A673 (cell line): ENCODE measurements around the gene KCMF1. TPM values are rescaled to one million over a fixed set of nuclear protein-coding genes. Genes with fewer than 3 reads are reported as not detected.

Experiments
- BruUV-seq: library from RNA; stranded (reverse); fragments of 400-500 nt; replicated peaks from 2 replicates; lab custom pipeline; 2021; lab: Mats Ljungman, UMichigan
- CTCF ChIA-PET: fragments of 300-600 bp; sonication (Branson Sonifier 250); formaldehyde crosslinking; loops from one replicate; lab custom pipeline; 2022; ENCODE audit warnings: antibody characterized with exemption; lab: Charles Lee
- POLR2A ChIA-PET: fragments of 300-600 bp; sonication (Branson Sonifier 250); formaldehyde crosslinking; loops from one replicate; lab custom pipeline; 2022; ENCODE audit warnings: antibody characterized with exemption; ENCODE audit not compliant: low non-redundant PET; lab: Charles Lee
- DNase-seq: peaks from one replicate; pipeline ENCODE4 v3.0.0-alpha.2; 2015; ENCODE audit warnings: low spot score
- H3K27ac ChIP-seq: fragments of 200-600 bp; sonication (generic); 2 replicates; pipeline ENCODE4 v1.5.1; 2016; ENCODE audit warnings: mixed run types, low read depth, mild to moderate bottlenecking, mixed read lengths, antibody characterized with exemption, low read length; ENCODE audit not compliant: poor library complexity, severe bottlenecking
- H3K27me3 ChIP-seq: fragments of 200-600 bp; sonication (generic); replicated peaks from 2 replicates; pipeline ENCODE4 v1.6.1; 2017; ENCODE audit warnings: mixed run types, low read depth, mild to moderate bottlenecking, mixed read lengths, antibody characterized with exemption, low read length; ENCODE audit not compliant: insufficient read depth, poor library complexity
- H3K36me3 ChIP-seq: fragments of 200-600 bp; sonication (generic); 2 replicates; pipeline ENCODE4 v1.6.1; 2016; ENCODE audit warnings: mixed run types, mild to moderate bottlenecking, mixed read lengths, antibody characterized with exemption, low read length; ENCODE audit not compliant: insufficient read depth, poor library complexity, severe bottlenecking
- H3K4me1 ChIP-seq: fragments of 200-600 bp; sonication (generic); 2 replicates; pipeline ENCODE4 v1.6.1; 2017; ENCODE audit warnings: mixed run types, mild to moderate bottlenecking, mixed read lengths, antibody characterized with exemption, low read length; ENCODE audit not compliant: insufficient read depth, poor library complexity, severe bottlenecking
- H3K4me3 ChIP-seq: fragments of 200-600 bp; sonication (generic); 2 replicates; pipeline ENCODE4 v1.5.1; 2016; ENCODE audit warnings: low read depth, mixed run types, mild to moderate bottlenecking, mixed read lengths, low read length; ENCODE audit not compliant: poor library complexity, severe bottlenecking
- H3K9me3 ChIP-seq: fragments of 200-600 bp; sonication (generic); 2 replicates; pipeline ENCODE4 v1.6.1; 2016; ENCODE audit warnings: mixed run types, low read depth, mild to moderate bottlenecking, mixed read lengths, antibody characterized with exemption, low read length; ENCODE audit not compliant: poor library complexity, severe bottlenecking
- EZH2 ChIP-seq: fragments of 200-600 bp; sonication (generic); IDR thresholded peaks from 2 replicates; pipeline ENCODE4 v1.6.1; 2017; ENCODE audit warnings: borderline replicate concordance, low read depth, mild to moderate bottlenecking, mixed read lengths, antibody characterized with exemption, low read length; ENCODE audit not compliant: poor library complexity, severe bottlenecking
- intact Hi-C: fragments of 100-400 bp; cut with micrococcal nuclease; formaldehyde crosslinking; loops from one replicate; pipeline ENCODE4 v1.10.0; 2022; ENCODE audit not compliant: unreplicated experiment
- total RNA-seq: library from RNA; stranded (reverse); gene quantifications from 2 replicates; pipeline ENCODE4 v1.2.3, GENCODE V29; 2021
- TF ChIP-seq, protein P1 (sequence below): fragments of 300-800, 200-600 bp; sonication (generic); conservative IDR thresholded peaks from 2 replicates; pipeline ENCODE4 v1.5.1; 2017; ENCODE audit warnings: low read depth, mild to moderate bottlenecking, antibody characterized with exemption, low read length, moderate library complexity, mixed read lengths

Gene KCMF1
- total RNA-seq, 1 experiment from 2014 or later, result 110 TPM

DNA sequence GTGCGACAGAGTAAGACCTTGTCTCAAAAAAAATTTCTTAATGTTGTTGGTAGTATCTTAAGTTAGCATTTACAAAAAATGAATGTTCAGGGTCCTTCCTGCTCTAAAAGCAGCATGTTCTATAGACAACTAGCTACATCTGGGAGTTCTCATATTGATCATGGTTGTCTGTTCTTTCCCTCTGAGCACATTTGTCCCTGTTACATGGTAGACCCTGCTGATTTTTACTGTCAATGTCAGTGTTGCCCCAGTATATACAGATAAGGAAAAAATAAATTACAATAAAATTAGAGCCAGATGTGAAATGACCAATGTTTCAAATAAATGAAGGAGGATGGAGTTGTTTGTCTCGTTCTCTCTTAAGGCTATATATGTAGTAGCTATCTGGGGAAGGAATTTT, 63.2 kb downstream of the KCMF1 start:
- H3K9me3 ChIP-seq, result no peaks in the 10 kb centered on the region
- TF ChIP-seq EZH2, result no peak
- TF ChIP-seq, protein P1, sequence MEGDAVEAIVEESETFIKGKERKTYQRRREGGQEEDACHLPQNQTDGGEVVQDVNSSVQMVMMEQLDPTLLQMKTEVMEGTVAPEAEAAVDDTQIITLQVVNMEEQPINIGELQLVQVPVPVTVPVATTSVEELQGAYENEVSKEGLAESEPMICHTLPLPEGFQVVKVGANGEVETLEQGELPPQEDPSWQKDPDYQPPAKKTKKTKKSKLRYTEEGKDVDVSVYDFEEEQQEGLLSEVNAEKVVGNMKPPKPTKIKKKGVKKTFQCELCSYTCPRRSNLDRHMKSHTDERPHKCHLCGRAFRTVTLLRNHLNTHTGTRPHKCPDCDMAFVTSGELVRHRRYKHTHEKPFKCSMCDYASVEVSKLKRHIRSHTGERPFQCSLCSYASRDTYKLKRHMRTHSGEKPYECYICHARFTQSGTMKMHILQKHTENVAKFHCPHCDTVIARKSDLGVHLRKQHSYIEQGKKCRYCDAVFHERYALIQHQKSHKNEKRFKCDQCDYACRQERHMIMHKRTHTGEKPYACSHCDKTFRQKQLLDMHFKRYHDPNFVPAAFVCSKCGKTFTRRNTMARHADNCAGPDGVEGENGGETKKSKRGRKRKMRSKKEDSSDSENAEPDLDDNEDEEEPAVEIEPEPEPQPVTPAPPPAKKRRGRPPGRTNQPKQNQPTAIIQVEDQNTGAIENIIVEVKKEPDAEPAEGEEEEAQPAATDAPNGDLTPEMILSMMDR, result no peak
- POLR2A ChIA-PET, result no interaction called here
- intact Hi-C loops, result no loop called here
- BruUV-seq, result no TSS peak
- no peaks in the 10 kb centered on the region for H3K27me3 ChIP-seq
- CTCF ChIA-PET, result no interaction called here
- peaks cover 47% of the 10 kb centered on the region for H3K36me3 ChIP-seq
- H3K4me3 ChIP-seq, result no peak overlapping the region
- no peaks in the 10 kb centered on the region for H3K4me1 ChIP-seq
- no peak overlapping the region for H3K27ac ChIP-seq
- no peak for DNase-seq

DNA sequence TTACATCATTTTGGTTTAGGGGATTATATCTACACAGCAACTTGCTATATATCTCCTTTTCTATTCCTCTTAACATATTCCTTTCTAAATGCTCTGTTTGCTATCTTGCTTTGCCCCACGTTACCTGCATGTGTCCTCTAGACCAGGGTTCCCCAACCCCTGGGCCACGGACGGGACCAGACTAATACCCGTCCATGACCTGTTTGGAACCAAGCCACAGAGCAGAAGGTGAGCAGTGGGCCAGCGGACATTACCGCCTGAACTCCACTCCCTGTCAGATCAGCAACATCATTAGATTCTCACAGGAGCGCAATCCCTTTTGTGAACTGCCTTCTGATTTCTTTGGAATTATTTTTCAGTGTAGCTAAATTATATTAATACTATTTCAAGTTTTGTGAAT, 66.7 kb downstream of the KCMF1 start:
- no peak for TF ChIP-seq EZH2
- TF ChIP-seq, protein P1, result no peak
- peaks cover 48% of the 10 kb centered on the region for H3K36me3 ChIP-seq
- intact Hi-C loops, result no loop called here
- no peak overlapping the region for H3K4me3 ChIP-seq
- H3K27ac ChIP-seq, result no peak overlapping the region
- no peaks in the 10 kb centered on the region for H3K4me1 ChIP-seq
- DNase-seq, result no peak
- H3K27me3 ChIP-seq, result no peaks in the 10 kb centered on the region
- no peaks in the 10 kb centered on the region for H3K9me3 ChIP-seq
- ChIA-PET POLR2A (no interaction called here), CTCF (no interaction called here)
- BruUV-seq, result no TSS peak

DNA sequence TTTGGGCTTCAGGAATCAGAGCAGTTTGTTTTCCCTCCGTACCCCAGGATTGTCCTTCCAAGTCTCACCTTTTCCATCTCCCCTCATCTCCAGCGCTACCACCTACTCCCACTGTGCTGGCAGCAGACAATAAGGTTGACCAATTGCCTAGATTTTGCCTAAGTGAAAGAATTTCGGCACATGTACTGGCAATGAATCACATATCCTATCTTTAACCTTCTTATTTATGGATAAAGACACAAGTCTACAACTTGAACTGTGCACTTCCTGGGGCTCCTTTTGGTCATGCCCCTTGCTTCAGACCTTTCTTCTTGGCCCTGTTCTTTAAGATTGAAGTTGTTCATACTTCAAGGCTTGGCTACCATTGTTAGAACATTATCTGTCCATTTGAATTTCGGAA, 71.4 kb downstream of the KCMF1 start:
- Histone ChIP-seq H3K27me3 (no peaks in the 10 kb centered on the region), H3K36me3 (peaks cover 58% of the 10 kb centered on the region), H3K9me3 (no peaks in the 10 kb centered on the region), H3K27ac (no peak overlapping the region), H3K4me3 (no peak overlapping the region), H3K4me1 (no peaks in the 10 kb centered on the region)
- BruUV-seq, result no TSS peak
- POLR2A ChIA-PET, result no interaction called here
- no peak for TF ChIP-seq EZH2
- TF ChIP-seq, protein P1, result no peak
- no peak for DNase-seq
- intact Hi-C loops, result no loop called here
- CTCF ChIA-PET, result no interaction called here
